MM.1S (cell line): ENCODE results near the gene STK38L.

ENCODE experiments used
- DNase-seq: peaks from one replicate; pipeline ENCODE4 v3.0.0-alpha.2; 2015
- H2AFZ ChIP-seq: fragments of 300-600 bp; sonication (generic); 2 replicates; pipeline ENCODE4 v1.6.0; 2016; ENCODE audit warnings: antibody characterized with exemption, low read length
- H3F3A ChIP-seq: fragments of 300-600 bp; sonication (generic); 2 replicates; pipeline ENCODE4 v1.6.1; 2016; ENCODE audit warnings: mild to moderate bottlenecking, antibody characterized with exemption, low read length, moderate library complexity, mixed read lengths; ENCODE audit not compliant: insufficient read depth
- H3K27ac ChIP-seq: fragments of 300-600 bp; sonication (generic); 2 replicates; pipeline ENCODE4 v1.5.1; 2016; ENCODE audit warnings: mild to moderate bottlenecking, low read length
- H3K27me3 ChIP-seq: fragments of 300-600 bp; sonication (generic); replicated peaks from 2 replicates; pipeline ENCODE4 v1.6.0; 2016; ENCODE audit warnings: low read length; ENCODE audit not compliant: insufficient read depth
- H3K36me3 ChIP-seq: fragments of 300-600 bp; sonication (generic); replicated peaks from 2 replicates; pipeline ENCODE4 v1.6.1; 2016; ENCODE audit warnings: mild to moderate bottlenecking, low read length, mixed read lengths; ENCODE audit not compliant: insufficient read depth
- H3K4me1 ChIP-seq: fragments of 300-600 bp; sonication (generic); 2 replicates; pipeline ENCODE4 v1.6.1; 2016; ENCODE audit warnings: low read length, mixed read lengths
- H3K4me2 ChIP-seq: fragments of 300-600 bp; sonication (generic); 2 replicates; pipeline ENCODE4 v1.6.0; 2016; ENCODE audit warnings: low read depth, low read length
- H3K4me3 ChIP-seq: fragments of 300-600 bp; sonication (generic); 2 replicates; pipeline ENCODE4 v1.5.1; 2016; ENCODE audit warnings: low read length, mixed read lengths
- H3K79me2 ChIP-seq: fragments of 300-600 bp; sonication (generic); 2 replicates; pipeline ENCODE4 v1.6.1; 2016; ENCODE audit warnings: mixed run types, low read length, mixed read lengths
- H3K9ac ChIP-seq: fragments of 300-600 bp; sonication (generic); 2 replicates; pipeline ENCODE4 v1.6.1; 2016; ENCODE audit warnings: low read length, mixed read lengths
- H3K9me2 ChIP-seq: fragments of 300-600 bp; sonication (generic); replicated peaks from 2 replicates; pipeline ENCODE4 v1.6.1; 2016; ENCODE audit warnings: mild to moderate bottlenecking, low read length, mixed read lengths; ENCODE audit not compliant: insufficient read depth
- H3K9me3 ChIP-seq: fragments of 300-600 bp; sonication (generic); replicated peaks from 2 replicates; pipeline ENCODE4 v1.6.1; 2016; ENCODE audit warnings: mild to moderate bottlenecking, low read length, mixed read lengths; ENCODE audit not compliant: insufficient read depth
- H4K20me1 ChIP-seq: fragments of 300-600 bp; sonication (generic); 2 replicates; pipeline ENCODE4 v1.6.1; 2016; ENCODE audit warnings: mild to moderate bottlenecking, low read length, moderate library complexity, mixed read lengths; ENCODE audit not compliant: insufficient read depth
- CTCF ChIP-seq: fragments of 300-600 bp; sonication (generic); IDR thresholded peaks from 2 replicates; pipeline ENCODE4 v1.5.1; 2016; ENCODE audit warnings: antibody characterized with exemption, low read length, mixed read lengths
- EZH2 ChIP-seq: fragments of 300-600 bp; sonication (generic); optimal IDR thresholded peaks from 2 replicates; pipeline ENCODE3; 2017; ENCODE audit warnings: low read depth, mild to moderate bottlenecking, antibody characterized with exemption, low read length, mixed read lengths
- EZH2phosphoT487 ChIP-seq: fragments of 300-600 bp; sonication (generic); IDR thresholded peaks from 2 replicates; pipeline ENCODE4 v1.6.1; 2018; ENCODE audit warnings: antibody characterized with exemption, low read length

STK38L gene

GRCh38 chr12:27347779-27348178 is 103.7 kb downstream of the STK38L start:
- no peaks in the 10 kb centered on the region for H3F3A ChIP-seq
- H3K4me1 ChIP-seq = no peaks in the 10 kb centered on the region
- no peak for DNase-seq
- H3K9me3 ChIP-seq = no peaks in the 10 kb centered on the region
- no peak overlapping the region for H3K4me2 ChIP-seq
- no peaks in the 10 kb centered on the region for H3K36me3 ChIP-seq
- no peak overlapping the region for H3K4me3 ChIP-seq
- TF ChIP-seq EZH2 (no peak), EZH2phosphoT487 (no peak), CTCF (no peak)
- H4K20me1 ChIP-seq = no peaks in the 10 kb centered on the region
- no peak overlapping the region for H3K9ac ChIP-seq
- H3K79me2 ChIP-seq = peaks cover 66% of the 10 kb centered on the region
- H2AFZ ChIP-seq = no peak overlapping the region
- H3K27ac ChIP-seq = no peak overlapping the region
- no peaks in the 10 kb centered on the region for H3K9me2 ChIP-seq
- no peaks in the 10 kb centered on the region for H3K27me3 ChIP-seq

GRCh38 chr12:27351476-27351875 is 107.4 kb downstream of the STK38L start:
- no peak overlapping the region for H2AFZ ChIP-seq
- TF ChIP-seq EZH2phosphoT487 (no peak), EZH2 (no peak)
- H3K9ac ChIP-seq = no peak overlapping the region
- no peaks in the 10 kb centered on the region for H3K9me3 ChIP-seq
- no peak overlapping the region for H3K4me2 ChIP-seq
- H3K79me2 ChIP-seq = peaks cover 36% of the 10 kb centered on the region
- H3K36me3 ChIP-seq = no peaks in the 10 kb centered on the region
- H3F3A ChIP-seq = no peaks in the 10 kb centered on the region
- H3K27me3 ChIP-seq = no peaks in the 10 kb centered on the region
- H3K4me3 ChIP-seq = no peak overlapping the region
- H3K4me1 ChIP-seq = no peaks in the 10 kb centered on the region
- H3K27ac ChIP-seq = no peak overlapping the region
- DNase-seq = no peak
- H3K9me2 ChIP-seq = no peaks in the 10 kb centered on the region
- no peaks in the 10 kb centered on the region for H4K20me1 ChIP-seq

- Histone ChIP-seq H3K27ac (no peak overlapping the region), H3K79me2 (no peaks in the 10 kb centered on the region), H3K36me3 (no peaks in the 10 kb centered on the region), H3K4me2 (no peak overlapping the region), H3K9me2 (no peaks in the 10 kb centered on the region), H3K9ac (no peak overlapping the region), H2AFZ (no peak overlapping the region), H3K4me3 (no peak overlapping the region), H3K27me3 (no peaks in the 10 kb centered on the region), H4K20me1 (no peaks in the 10 kb centered on the region), H3K9me3 (no peaks in the 10 kb centered on the region), H3K4me1 (no peaks in the 10 kb centered on the region), H3F3A (no peaks in the 10 kb centered on the region)
- DNase-seq = no peak
- TF ChIP-seq CTCF (no peak), EZH2phosphoT487 (no peak), EZH2 (no peak)
Measured at GRCh38 chr12:27355486-27355885, 111.4 kb downstream of the STK38L start.

- Histone ChIP-seq H3K9me2 (no peaks in the 10 kb centered on the region), H3K4me1 (no peaks in the 10 kb centered on the region), H3K27me3 (no peaks in the 10 kb centered on the region), H3K9me3 (no peaks in the 10 kb centered on the region), H2AFZ (no peak overlapping the region), H3K9ac (no peak overlapping the region), H3K36me3 (no peaks in the 10 kb centered on the region), H3K27ac (no peak overlapping the region), H4K20me1 (no peaks in the 10 kb centered on the region), H3F3A (no peaks in the 10 kb centered on the region), H3K4me2 (no peak overlapping the region), H3K79me2 (no peaks in the 10 kb centered on the region), H3K4me3 (no peak overlapping the region)
- no peak for TF ChIP-seq EZH2phosphoT487
- no peak for TF ChIP-seq EZH2
- TF ChIP-seq CTCF = no peak
- DNase-seq = no peak
Measured at GRCh38 chr12:27355979-27356378, 111.9 kb downstream of the STK38L start.
